Measurements from ENCODE around the gene ZNF160.
"Not testable (repeated sequence)": the region's sequence is repeated elsewhere in the genome, so short reads cannot be mapped to it uniquely, and the experiment has no call there.

Gene ZNF160

DNA sequence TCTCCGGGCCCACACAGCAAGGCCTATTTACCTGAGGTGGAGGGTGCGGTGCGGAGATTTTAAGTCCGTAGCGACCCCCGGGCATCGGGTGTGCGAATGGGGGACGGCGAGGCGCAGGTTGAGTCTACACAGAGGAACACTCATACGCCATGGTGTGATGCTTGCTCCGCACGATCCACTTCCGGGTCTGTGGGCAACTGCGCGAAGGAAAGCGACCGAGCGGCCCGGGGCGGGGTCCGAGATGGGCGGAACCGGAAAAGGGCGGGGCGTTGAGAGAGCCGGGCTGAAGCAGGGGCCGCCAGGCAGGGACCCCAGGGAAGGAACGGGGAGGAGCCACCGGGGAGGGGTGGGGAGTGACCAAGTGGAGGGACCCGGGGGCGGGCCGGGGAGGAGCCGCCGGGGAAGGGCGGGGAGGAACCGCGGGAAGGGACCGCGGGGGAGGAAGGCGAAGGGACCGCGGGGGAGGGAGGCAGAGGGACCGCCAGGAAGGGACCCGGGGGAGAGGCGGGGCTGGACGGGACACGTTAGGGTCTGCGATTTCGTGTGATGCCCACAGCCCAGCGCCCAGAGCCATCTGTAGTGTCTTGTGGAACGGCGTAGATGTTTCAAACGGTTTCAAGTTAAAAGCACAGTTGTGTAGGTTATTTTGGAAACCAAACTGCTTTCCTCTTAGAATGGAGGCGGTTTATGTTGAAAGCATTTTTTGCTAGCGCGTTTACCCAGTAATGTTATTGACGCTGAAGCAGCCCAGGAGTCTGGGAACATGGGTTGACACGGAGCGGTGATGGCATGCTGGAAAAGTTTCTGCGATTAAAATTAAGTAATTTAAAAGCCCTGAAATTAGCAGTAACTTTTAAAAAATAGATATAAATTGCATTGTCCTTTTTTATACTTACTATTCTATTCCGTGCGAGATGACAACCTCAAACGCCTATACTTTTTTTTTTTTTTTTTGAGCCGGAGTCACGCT is at the start of gene ZNF160:
Gene ZNF160, minus strand, starts transcription at position 189 of the 970 bp plus-strand sequence. CDS start 17,146 bp downstream, outside the sequence.
- peak; percentile 99 for DNase-seq

DNA sequence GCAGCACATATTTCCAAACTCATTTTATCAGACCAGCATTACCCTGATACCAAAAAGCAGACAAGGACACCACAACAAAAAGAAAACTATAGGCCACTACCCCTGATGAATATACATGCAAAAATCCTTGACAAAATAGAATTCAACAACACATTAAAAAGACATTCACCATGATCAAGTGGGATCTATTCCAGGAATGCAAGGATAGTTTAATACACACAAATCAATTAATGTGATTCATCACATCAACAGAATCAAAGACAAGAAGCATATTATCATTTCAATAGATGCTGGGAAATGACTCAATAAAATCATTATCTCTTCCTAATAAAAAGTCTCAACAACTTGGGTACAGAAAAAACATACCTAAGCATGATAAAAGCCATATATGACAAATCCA is 44.4 kb upstream of the ZNF160 start:
- no peak for DNase-seq

GRCh38 chr19:53140351-53140750 is 37.1 kb upstream of the ZNF160 start:
- DNase-seq, result no peak

GRCh38 chr19:53136432-53136831 is 33.2 kb upstream of the ZNF160 start:
- no peak for DNase-seq

DNA sequence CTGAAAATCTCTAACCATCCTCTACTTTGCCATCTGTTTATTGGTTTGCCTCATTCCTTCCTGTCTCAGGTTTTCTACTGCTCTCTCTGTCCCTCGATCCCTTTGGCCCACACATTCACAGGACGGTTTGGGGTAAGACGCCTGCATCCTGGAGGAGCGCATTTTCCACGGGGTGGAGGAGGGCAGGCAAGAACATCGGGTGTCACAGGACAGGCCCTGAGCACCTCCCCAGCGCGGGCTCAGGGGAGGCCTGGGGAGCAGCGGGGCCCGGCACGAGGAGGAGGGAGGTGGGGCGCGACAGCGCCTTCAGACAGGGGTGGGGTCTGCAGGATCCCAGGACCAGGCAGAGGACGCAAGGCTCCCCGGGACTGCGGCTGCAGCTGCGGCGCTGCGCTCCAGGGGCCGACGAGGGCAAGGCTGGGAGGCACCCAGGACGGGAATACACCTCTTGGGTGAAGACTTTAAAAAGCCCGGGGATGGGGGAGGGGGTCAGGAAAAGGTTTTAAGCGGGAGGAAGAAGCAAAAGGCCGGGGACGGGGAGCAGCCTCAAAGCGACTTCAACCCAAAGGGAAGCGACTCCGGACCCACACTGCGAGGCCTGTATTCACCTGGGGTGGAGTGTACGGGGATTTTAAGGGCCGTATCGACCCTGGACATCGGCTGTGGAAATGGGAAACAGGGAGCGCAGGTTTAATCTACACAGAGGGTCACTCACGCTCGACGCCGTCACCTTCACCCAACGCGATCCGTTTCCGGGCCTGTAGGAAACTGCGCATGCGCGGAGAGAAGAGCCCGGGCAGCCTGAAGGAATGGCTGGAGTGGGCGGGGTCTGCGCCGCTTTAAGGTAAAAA is 29.1 kb upstream of the ZNF160 start, which contains the start of gene ZNF415:
Gene ZNF415, minus strand, starts transcription at position 770 of the 851 bp plus-strand sequence. CDS start 10,234 bp downstream, outside the sequence.
- DNase-seq, result peak; percentile 3

GRCh38 chr19:53131727-53132126 is 28.5 kb upstream of the ZNF160 start:
- no peak for DNase-seq

GRCh38 chr19:53131085-53131590 is 27.9 kb upstream of the ZNF160 start:
- DNase-seq, result no peak

DNA sequence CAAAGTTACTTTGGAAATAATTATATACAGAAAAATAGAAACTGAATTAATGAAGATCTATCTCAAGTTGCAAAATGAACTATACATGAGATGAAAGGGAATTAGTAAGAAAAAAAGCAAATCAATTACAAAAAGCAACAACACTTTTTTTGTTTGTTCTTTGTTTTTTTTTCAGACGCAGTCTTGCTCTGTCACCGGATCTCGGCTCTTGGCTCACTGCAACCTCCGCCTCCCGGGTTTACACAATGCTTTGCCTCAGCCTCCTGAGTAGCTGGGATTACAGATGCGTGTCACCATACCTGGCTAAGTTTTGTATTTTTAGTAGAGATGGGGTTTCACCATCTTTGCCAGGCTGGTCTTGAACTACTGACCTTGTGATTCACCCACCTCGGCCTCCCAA is 27.3 kb upstream of the ZNF160 start:
- no peak for DNase-seq

- DNase-seq, result not testable (repeated sequence)
Observed at GRCh38 chr19:53126733-53127526, 23.7 kb upstream of the ZNF160 start.

DNA sequence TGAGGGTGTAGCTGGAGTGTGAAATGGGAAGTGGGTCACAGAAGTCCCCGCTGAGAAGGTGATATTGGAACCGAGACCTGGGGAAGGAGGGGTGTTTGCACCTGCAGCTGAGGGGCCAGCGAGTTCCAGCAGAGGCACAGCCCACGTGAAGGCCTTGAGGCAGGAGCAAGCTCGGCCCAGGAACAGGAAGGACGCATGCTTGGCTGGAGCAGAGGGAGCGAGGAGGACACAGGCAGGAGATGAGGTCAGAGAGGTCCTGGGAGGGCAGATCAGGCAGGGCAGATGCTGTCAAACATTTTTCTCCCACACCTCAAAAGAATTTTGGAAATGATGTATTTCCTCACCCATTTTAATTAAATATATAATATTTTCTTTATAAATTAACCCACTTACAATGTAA is 20.2 kb upstream of the ZNF160 start:
- no peak for DNase-seq

DNA sequence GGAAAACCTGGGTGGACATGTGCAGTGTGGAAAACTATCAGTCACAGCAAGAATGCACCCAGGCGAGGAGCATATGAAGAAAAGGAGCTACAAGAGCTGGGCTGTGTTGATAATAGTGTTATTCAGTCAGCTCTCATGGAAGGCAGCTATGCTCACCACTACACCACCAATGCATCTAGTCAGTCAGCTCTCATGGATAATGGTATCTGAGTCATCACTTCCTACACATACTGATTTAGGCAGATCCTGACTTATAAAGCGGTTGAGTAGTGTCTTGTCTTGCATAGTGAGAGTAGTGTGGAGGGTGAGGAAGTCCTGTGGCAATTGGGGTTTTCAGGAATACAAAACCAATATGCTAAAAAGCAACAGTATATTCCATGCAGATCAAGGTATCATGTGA is 9.1 kb upstream of the ZNF160 start:
- no peak for DNase-seq

DNA sequence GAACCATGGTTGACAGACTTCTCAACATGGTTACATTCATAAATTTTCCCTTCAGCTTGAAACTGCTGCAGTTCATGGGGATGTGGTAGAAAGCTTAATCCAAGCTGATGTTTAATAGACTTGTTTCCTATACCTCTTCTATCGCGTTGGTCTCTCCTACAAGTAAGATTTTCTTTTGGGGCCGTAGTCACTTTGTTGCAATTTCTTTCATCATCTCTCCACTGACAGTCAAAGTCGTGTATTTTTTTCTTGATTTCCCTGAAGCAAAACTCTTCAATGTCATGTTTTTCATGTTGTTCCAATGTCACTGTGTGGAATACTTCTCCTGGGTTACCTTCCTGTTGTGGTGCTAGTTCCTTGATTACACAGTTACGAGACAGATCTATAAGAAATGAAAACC is 6.3 kb upstream of the ZNF160 start:
- DNase-seq, result no peak

DNA sequence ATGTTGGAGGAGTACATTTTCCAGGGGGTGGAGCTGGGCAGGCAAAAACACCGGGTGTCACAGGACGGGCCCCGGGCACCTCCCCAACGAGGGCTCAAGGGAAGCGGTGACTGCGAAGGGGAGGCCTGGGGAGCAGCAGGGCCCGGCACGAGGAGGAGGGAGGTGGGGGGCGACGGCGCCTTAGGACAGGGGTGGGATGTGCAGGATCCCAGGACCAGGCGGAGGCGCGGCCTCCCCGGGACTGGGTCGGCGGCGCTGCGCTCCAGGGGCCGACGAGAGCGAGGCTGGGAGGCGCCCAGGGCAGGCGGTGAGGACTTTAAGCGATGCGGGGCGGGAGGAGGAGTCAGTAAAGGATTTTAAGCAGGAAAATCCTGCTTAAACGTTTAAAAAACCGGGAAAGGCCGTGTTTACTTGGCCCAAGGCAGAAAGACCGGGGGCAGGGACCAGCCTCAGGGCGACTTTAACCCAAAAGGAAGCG is 427 bp downstream of the ZNF160 start:
- peak; percentile 18 for DNase-seq

GRCh38 chr19:53102206-53102755 is 941 bp downstream of the ZNF160 start:
- no peak for DNase-seq

DNA sequence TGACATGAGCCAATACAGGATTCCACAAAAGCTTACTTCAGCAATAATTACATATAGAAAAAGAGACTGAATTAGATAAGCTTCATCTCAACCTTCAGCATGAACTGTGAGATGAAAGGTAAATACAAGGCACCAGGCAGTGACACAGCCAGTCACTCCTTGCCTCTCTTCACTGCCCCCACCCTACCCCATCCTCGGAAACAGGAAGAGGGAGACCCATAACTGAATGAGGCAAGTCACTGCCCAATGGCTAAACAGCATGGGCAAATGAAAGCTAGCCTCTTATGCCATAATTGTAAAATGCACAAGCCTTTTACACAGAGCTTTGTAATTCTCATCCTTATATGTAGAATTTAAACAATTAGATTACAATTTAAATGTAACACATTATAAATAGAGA is 1.7 kb downstream of the ZNF160 start:
- DNase-seq, result no peak

- DNase-seq, result not testable (repeated sequence)
Observed at GRCh38 chr19:53098570-53098969, 4.7 kb downstream of the ZNF160 start.

GRCh38 chr19:53096982-53097690 is 6.1 kb downstream of the ZNF160 start:
- DNase-seq, result not testable (repeated sequence)

DNA sequence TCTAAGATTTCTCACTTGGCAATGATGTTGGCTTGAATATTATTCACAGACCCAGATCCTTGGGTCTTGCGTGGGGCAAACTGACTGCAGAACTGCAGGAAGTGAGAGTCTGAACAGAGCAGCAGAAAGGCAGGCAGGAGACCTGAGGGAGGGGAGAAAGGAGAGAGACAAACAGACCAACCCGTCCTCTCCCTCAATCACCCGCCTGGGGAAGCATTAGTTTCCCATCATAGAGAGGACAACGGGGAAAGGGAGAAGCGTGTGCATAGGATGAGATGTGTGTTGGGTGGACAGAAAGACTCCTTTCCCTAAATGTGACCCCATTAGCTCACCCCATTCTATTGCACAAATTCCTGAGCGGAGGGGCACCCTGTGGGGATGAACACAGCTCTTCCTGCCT is 6.6 kb downstream of the ZNF160 start:
- DNase-seq, result not testable (repeated sequence)

DNA sequence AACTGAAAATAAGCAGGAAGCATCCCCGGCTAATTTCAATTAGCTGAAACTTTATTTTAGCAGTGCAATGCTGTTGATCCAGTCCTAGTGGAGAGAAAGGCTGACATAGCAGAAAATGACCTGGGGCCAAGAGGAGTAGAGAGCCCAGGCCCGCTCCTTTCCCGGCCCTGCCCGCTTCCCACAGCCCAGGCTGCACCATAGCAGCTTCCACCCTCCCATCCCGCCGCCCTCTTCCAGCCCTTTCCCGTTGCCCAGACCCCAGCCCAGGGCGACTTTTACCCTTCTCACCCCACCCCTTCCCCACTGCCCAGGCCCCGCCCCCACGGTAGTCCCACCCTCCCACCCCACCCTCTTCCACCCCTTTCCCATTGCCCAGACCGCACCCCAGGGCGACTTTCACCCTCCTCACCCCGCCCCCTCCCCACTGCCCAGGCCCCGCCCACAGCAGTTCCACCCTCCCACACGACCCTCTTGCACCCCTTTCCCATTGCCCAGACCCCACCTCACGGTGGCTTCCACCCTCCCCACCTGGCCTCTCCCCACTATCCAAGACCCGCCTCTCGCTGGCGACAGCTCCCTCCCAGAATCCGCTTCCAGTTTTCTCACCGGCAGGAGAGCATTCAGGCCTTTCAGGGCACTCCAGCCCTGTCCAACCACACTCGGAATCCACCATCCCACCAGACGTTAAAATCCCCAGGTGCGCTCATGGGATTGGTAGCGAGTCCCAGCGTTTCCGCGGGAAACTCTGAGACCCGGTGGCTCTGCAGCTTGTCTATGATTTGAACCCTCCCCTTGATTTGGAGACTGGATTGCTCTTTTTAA is 8.3 kb downstream of the ZNF160 start:
- no peak for DNase-seq

- no peak for DNase-seq
Observed at GRCh38 chr19:53092723-53093122, 10.5 kb downstream of the ZNF160 start.
